HG03139 (cell line): ENCODE data around the gene FAM107B.

Experiments
- ATAC-seq: cut with Tn5 transposase; IDR thresholded peaks from one replicate; pipeline ENCODE4 v1.9.1; 2021; ENCODE audit not compliant: unreplicated experiment

The FAM107B gene

GRCh38 chr10:14476641-14477407 lies 297.9 kb downstream of the FAM107B start:
- ATAC-seq = no peak

GRCh38 chr10:14476006-14476405 lies 298.7 kb downstream of the FAM107B start:
- ATAC-seq = no peak

GRCh38 chr10:14474656-14475055 lies 300.0 kb downstream of the FAM107B start:
- no peak for ATAC-seq

- ATAC-seq = no peak
Measured at GRCh38 chr10:14470920-14471319, 303.8 kb downstream of the FAM107B start.

- no peak for ATAC-seq
Measured at GRCh38 chr10:14468726-14469125, 306.0 kb downstream of the FAM107B start.
